Prostate gland (tissue), 2 donors: Measurements from ENCODE around the gene ERN2. TPM values are rescaled to one million over a fixed set of nuclear protein-coding genes. Genes with fewer than 3 reads are reported as not detected.
"Not testable (repeated sequence)": the region's sequence is repeated elsewhere in the genome, so short reads cannot be mapped to it uniquely, and the experiment has no call there.

Source experiments
- DNase-seq: peaks from one replicate; pipeline ENCODE4 v3.0.0-alpha.2; 2019; ENCODE audit warnings: low spot score
- H3K27ac ChIP-seq, 2 donors: fragments of 200-600 bp; sonication (generic); 2 replicates each; pipeline ENCODE4 v1.5.1; 2017 to 2019
- H3K27me3 ChIP-seq: fragments of 200-600 bp; sonication (generic); replicated peaks from 2 replicates; pipeline ENCODE4 v1.5.1; 2019; ENCODE audit not compliant: insufficient read depth
- H3K36me3 ChIP-seq, 2 donors: fragments of 200-600 bp; sonication (generic); 1 replicate in 1 of 2; 2 replicates in 1 of 2; pipeline versions ENCODE4 v1.5.1 to v1.8.1; 2017 to 2019
- H3K4me1 ChIP-seq: fragments of 200-600 bp; sonication (generic); replicated peaks from 2 replicates; pipeline ENCODE4 v1.5.1; 2019
- H3K4me3 ChIP-seq, 2 donors: fragments of 200-600 bp; sonication (generic); 2 replicates each; pipeline ENCODE4 v1.5.1; 2017 to 2019
- H3K9me3 ChIP-seq: fragments of 200-600 bp; sonication (generic); 2 replicates; pipeline ENCODE4 v1.5.1; 2017
- CTCF ChIP-seq, 4 experiments: fragments of 200-600 bp in 2 of 4; fragments of 450-650 bp in 2 of 4; sonication (generic) in 2 of 4; IDR thresholded peaks; 1 replicate in 3 of 4; 2 replicates in 1 of 4; pipeline ENCODE4 v1.5.1; 2016 to 2019; ENCODE audit warnings: antibody characterized with exemption in 4 of 4, mild to moderate bottlenecking in 2 of 4, moderate library complexity in 2 of 4
- POLR2A ChIP-seq: fragments of 450-650 bp; IDR thresholded peaks from one replicate; pipeline ENCODE4 v1.6.1; 2016; ENCODE audit warnings: antibody characterized with exemption, mild to moderate bottlenecking
- POLR2AphosphoS5 ChIP-seq: sonication (generic); formaldehyde crosslinking; IDR thresholded peaks from one replicate; pipeline ENCODE4 v1.6.1; 2017; ENCODE audit warnings: antibody characterized with exemption
- WGBS: methylation state at CpG from one replicate; pipeline ENCODE4 v1.1.5; 2018; 5-methylcytosine and 5-hydroxymethylcytosine counted together
- intact Hi-C: fragments of 100-400 bp; cut with DNase I; formaldehyde crosslinking; loops from one replicate; pipeline ENCODE4 v1.14.2; 2022
- total RNA-seq, 2 donors: library from RNA; depleted of rRNA; stranded (reverse); fragments of >200 nt; gene quantifications; one replicate each; pipeline ENCODE4 v1.1.0, GENCODE V29; 2016

ERN2 gene
- total RNA-seq, 2 donors from 2014 or later = 2.9 to 6.0 TPM

- Histone ChIP-seq H3K9me3 (no peaks in the 10 kb centered on the region), H3K27ac (no peak overlapping the region), H3K4me3 (no peak overlapping the region), H3K36me3 (no peaks in the 10 kb centered on the region), H3K27me3 (no peaks in the 10 kb centered on the region), H3K4me1 (no peaks in the 10 kb centered on the region)
- intact Hi-C loops = no loop called here
- WGBS = 24% methylated on average over 2 of the region's 2 CpGs
- DNase-seq = no peak
- TF ChIP-seq POLR2AphosphoS5 (no peak), CTCF (IDR thresholded peaks at IDR 0.05) (no peak)
These were observed 28.8 kb upstream of the ERN2 start for GRCh38 chr16:23741675-23742303.

GRCh38 chr16:23739516-23739915, 26.5 kb upstream of the ERN2 start:
- Histone ChIP-seq H3K36me3 (no peaks in the 10 kb centered on the region), H3K27ac (no peak overlapping the region), H3K4me1 (no peaks in the 10 kb centered on the region), H3K4me3 (no peak overlapping the region), H3K27me3 (no peaks in the 10 kb centered on the region), H3K9me3 (no peaks in the 10 kb centered on the region)
- TF ChIP-seq CTCF (IDR thresholded peaks at IDR 0.05) = no peak
- TF ChIP-seq POLR2AphosphoS5 = no peak
- no peak for TF ChIP-seq POLR2A
- intact Hi-C loops = loop anchor here (10.0 kb wide), 1 partner anchor 295 kb away; no protein-coding TSS in a partner anchor
- no peak for DNase-seq
- WGBS = 71% methylated on average over 1 of the region's 1 CpG

GRCh38 chr16:23737423-23738028, 24.5 kb upstream of the ERN2 start:
- H3K27me3 ChIP-seq, H3K9me3 ChIP-seq, H3K4me3 ChIP-seq, DNase-seq, H3K4me1 ChIP-seq, H3K27ac ChIP-seq, H3K36me3 ChIP-seq: not testable (repeated sequence)
- WGBS = 66% methylated on average over 1 of the region's 1 CpG
- intact Hi-C loops = loop anchor here (10.0 kb wide), 1 partner anchor 297 kb away; no protein-coding TSS in a partner anchor

GRCh38 chr16:23734176-23734893, 21.3 kb upstream of the ERN2 start:
- H3K4me1 ChIP-seq = no peaks in the 10 kb centered on the region
- no peak for DNase-seq
- no peaks in the 10 kb centered on the region for H3K9me3 ChIP-seq
- no peak overlapping the region for H3K27ac ChIP-seq
- no peaks in the 10 kb centered on the region for H3K27me3 ChIP-seq
- H3K4me3 ChIP-seq = no peak overlapping the region
- TF ChIP-seq POLR2A (no peak), CTCF (IDR thresholded peaks at IDR 0.05) (no peak), POLR2AphosphoS5 (no peak)
- intact Hi-C loops = loop anchor here (10.0 kb wide), 1 partner anchor 300 kb away; no protein-coding TSS in a partner anchor
- no peaks in the 10 kb centered on the region for H3K36me3 ChIP-seq
- 67% methylated on average over 19 of the region's 19 CpGs for WGBS

- Histone ChIP-seq H3K9me3 (no peaks in the 10 kb centered on the region), H3K27me3 (no peaks in the 10 kb centered on the region), H3K27ac (no peak overlapping the region), H3K4me1 (no peaks in the 10 kb centered on the region), H3K36me3 (no peaks in the 10 kb centered on the region), H3K4me3 (no peak overlapping the region)
- TF ChIP-seq CTCF (IDR thresholded peaks at IDR 0.05) = no peak
- TF ChIP-seq POLR2A = no peak
- no peak for TF ChIP-seq POLR2AphosphoS5
- intact Hi-C loops = loop anchor here (10.0 kb wide), 1 partner anchor 305 kb away; no protein-coding TSS in a partner anchor
- WGBS = 80% methylated on average over 12 of the region's 12 CpGs
- no peak for DNase-seq
These were observed 16.7 kb upstream of the ERN2 start for GRCh38 chr16:23729503-23730424.
